GM21447 (cell line): Measurements from ENCODE around the gene NFYA.

ENCODE experiments used
- ATAC-seq: cut with Tn5 transposase; IDR thresholded peaks from one replicate; pipeline ENCODE4 v1.9.1; 2021; ENCODE audit not compliant: unreplicated experiment

Gene NFYA

GRCh38 chr6:41072836-41073202 is at the start of gene NFYA:
NFYA (plus strand) TSS chr6:41072974; CDS start chr6:41079090, 6,116 bp downstream.
- peak; percentile 55 for ATAC-seq

DNA sequence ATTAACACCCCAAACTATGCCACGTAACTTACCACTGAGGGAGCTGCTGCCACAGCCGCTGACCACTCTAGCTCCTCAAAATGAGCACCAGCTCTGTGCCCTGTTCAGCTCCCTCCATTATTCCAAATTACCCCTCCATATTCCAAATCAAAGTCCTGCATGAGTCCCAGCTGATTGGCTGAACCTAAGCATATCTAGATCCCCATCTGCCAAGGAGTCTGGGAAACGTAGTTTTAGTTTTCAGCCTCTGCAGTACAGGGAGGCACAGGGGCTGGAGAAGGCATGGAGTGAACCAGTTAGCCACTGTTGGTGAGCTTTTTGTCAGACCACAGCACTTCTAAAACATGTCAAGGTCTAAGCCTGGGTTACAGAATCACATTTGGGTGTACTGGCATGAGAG is 49.7 kb upstream of the NFYA start:
- no peak for ATAC-seq

- no peak for ATAC-seq
Measured at GRCh38 chr6:41025966-41026530, 46.7 kb upstream of the NFYA start.

DNA sequence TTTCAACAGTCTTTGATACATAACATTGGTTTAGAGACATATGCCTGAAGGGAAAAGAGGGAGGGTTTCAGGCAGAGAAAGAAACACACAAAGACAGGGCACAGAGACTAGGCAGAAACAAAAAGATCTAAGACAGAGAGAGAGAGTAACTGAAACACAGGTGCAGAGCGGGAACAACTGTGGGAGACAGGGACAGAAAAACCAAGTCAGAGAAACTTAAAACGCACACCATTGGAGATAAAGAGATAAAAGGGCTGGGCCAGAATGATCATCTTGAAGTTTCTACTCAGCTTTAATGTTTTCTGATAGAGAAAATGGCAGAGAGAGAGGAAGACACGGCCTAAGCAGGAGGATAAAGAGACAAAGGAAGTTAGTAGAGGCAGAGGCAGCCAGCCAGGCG is 45.5 kb upstream of the NFYA start:
- no peak for ATAC-seq

DNA sequence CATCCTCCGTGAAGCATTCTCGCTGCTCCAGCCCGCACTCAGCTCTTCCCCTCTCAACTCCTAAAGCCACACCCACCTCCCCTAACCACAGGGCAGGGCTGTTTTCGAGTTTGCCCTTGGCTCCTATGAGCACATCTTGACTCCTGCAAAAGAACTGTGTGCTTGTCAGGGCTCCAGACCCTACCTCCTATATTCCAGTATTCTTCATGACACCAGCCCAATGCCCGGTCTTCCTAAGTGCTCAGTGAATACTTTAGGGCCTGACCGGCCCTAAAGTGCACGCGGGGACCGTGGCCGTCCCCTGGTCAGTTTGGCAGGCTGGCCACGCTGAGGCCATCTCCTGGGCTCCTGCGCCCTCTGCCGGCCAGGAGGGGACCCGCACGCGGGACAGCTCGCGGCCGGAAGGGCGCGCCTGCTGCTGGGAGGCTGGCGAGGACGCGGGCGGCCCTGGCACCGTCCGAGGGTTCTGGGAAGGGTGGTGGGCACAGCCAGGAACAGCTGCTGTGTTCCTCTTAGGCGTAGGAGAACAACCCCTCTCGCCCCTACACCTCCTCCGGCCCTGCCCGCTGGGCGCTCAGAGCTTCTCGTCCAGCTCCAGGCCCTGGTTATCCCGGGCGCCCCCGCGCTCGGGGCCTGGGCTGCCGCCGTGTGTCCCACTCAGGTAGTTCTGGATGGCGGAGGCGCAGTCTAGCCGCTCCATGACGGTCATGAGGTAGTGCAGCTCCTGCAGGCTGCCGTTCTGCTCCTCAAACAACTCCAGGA is 44.8 kb upstream of the NFYA start:
- peak; percentile 78 for ATAC-seq

GRCh38 chr6:41028561-41029412 is 44.0 kb upstream of the NFYA start:
- ATAC-seq: peak; percentile 46

- no peak for ATAC-seq
Measured at GRCh38 chr6:41032830-41033229, 39.9 kb upstream of the NFYA start.

- no peak for ATAC-seq
Measured at GRCh38 chr6:41033776-41034175, 39.0 kb upstream of the NFYA start.

DNA sequence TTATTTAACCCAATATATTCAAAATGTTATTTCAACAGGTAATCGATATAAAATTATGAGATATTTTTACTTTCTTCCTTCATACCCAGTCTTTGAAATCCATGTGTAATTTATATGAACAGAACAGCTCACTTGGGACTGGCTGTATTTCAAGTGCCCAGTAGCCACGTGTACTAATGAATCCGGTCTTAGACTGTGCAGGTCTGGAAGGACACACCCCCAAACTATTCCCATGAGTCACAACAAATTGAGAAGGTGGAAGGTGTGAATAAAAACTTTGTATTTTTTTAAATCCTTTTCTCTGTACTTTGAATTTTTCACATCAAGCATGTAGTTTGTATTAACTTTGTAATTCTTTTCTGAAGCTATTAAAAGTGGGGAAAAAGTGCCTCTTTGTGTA is 36.6 kb upstream of the NFYA start:
- ATAC-seq: no peak

DNA sequence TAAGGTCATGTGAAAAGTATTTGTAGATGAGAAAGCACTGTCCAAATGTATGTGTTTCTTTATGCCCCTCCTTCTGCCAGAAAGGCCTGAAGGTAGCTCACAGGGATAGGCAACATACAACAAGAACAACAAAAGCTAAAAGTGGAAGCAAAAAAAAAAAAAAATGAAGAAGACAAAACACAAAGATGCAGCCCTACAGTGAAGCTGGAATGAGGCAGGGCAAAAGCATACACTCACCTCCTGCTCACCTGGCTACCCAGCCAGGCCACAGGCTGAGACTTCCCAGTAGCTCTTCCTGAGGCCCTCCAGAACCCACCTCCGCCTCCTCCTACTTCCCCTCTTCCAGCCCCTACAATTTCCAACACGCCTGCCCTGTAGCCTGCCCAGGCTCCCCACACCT is 36.2 kb upstream of the NFYA start:
- ATAC-seq: no peak

DNA sequence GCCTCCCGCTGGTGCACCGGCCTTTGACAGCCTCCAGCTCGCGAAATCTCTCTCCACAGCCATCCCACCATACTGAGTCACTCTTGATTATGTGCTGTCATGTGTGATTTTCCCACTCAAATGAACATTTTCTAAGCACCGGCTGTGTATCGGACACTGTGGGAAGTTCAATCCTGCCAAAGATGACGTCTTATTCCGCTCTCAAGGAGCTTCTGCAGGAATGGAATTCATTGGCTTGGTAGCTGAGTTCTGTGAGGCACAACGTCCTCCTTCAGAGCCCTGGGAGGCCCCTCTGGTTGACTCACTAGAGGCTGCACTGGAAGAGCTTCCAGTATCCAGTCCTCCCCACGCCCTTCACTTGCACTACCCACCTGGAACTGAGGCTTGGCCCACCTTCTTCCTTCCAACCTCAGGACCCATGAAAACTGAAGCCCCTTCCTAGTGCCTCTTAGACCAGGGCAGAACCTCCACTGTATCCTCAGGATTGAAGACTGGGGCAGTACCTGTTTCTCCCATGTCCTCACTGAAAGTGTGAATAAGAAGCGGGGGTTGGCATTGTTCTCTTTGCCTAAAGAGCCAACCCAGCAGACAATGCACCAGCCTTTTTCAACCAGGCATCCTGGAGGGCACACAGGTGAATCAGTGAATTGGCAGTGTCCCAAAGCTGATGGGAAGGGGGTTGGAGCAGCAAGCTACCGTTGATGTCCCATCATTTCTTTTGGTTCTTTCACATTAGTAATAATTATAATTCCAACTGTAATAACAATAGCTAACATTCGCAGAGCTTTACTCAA is 35.5 kb upstream of the NFYA start:
- ATAC-seq: no peak

- no peak for ATAC-seq
Measured at GRCh38 chr6:41038205-41038604, 34.6 kb upstream of the NFYA start.

- no peak for ATAC-seq
Measured at GRCh38 chr6:41039060-41039998, 33.4 kb upstream of the NFYA start, which contains the start of gene UNC5CL. UNC5CL (minus strand) TSS chr6:41039221; CDS start chr6:41035074, 4,147 bp downstream.

DNA sequence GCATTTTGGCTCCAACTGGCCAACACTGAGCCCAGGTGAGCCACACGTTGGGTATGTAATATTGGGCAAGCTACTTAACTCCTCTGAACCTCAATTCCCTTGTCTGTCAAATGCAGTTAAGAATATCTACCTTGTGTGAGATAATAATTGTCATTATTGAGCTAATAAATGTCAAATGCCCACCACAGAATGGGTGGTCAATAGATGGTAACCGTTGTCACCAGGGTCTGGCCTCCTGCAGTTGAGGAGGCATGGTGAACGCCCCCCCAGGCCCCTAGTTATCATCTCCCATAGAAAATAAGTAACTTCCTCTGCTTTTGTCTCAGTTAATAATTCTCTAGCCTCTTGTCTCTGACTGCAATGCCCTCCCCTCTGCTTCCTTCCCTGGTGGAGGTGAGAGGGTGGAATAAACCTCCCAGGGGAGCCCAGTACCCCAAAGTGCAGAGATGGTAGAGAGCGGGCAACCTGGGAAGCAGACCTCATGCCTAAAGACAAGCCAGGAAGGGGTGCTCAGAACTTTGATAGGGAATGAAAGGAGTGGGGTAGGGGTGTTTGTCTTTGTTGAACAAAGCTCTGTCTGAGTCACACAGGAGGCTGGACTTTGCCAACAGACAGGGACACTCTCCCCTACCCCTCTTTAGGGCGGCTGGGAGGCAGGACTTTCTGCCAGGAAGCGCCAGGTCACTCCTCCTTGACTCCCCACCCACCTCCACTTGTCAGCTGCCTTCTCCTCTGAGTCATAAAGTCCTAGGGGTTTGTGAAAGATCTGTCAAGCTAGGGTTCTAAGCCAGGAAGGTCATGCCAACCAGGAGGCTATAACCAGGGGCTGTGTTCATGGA is 32.5 kb upstream of the NFYA start:
- ATAC-seq: peak; percentile 70

DNA sequence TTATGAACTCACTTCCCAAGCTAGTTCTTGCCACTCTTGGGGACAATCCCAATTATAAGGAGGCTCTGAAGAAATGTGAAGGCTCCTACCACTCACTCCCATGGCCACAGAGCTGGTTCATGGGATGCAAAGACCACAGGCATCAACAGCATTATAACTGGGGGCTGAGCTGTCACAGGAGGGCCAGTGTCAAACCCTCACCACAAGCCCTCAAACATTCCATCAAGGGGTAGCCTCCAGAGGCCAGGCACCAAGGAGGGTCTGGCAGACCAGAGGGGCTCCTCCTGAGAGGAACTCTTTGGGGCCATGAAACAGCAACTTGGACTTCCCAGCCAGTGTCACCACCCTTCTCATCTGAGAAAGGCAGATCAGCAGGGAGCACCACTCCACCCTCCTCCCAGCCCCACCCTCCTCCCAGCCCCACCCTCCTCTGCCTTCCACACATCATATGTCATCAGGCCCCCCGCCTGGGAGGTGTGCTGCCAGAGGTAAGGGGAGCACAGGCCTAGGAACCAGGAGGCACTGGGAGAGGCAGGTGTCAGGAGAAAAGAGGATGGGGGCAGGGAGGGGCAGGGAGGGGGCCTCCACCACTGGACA is 31.7 kb upstream of the NFYA start:
- ATAC-seq: no peak

- no peak for ATAC-seq
Measured at GRCh38 chr6:41042226-41043055, 30.3 kb upstream of the NFYA start, which contains the start of gene TSPO2. TSPO2 (plus strand) TSS chr6:41042467; CDS start chr6:41042986, 519 bp downstream.

GRCh38 chr6:41043151-41043550 is 29.6 kb upstream of the NFYA start:
- no peak for ATAC-seq

DNA sequence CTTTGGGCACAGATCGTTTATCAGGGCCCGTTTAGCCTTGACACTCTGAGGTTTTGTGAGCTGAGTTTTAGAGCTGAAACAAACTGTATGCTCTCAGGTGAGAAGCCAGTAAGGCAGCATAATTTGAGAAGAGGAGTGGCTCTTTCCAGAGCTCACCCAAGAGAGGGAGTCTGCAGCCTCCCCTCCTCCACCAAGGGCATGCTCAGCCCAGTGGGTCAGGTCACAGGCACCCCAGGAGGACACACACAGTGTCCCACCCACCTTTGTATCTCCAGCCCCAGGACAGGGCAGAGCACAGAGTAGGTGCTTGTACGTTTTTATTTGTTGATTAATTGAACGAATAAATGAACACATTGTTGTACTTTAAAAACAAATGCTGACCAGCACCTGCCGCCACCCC is 27.1 kb upstream of the NFYA start:
- ATAC-seq: no peak
